PC-3 (cell line): ENCODE results near the gene ZIM2.

Experiments used
- CTCF ChIP-seq: fragments of 300-600 bp; sonication (generic); conservative IDR thresholded peaks from 2 replicates; pipeline ENCODE4 v1.5.1; 2017; ENCODE audit warnings: antibody characterized with exemption, low read depth, mild to moderate bottlenecking, low read length
- EZH2 ChIP-seq: fragments of 300-600 bp; sonication (generic); IDR thresholded peaks from one replicate; pipeline ENCODE4 v1.6.1; 2017; ENCODE audit warnings: antibody characterized with exemption, mild to moderate bottlenecking, low read length; ENCODE audit not compliant: unreplicated experiment
- EZH2phosphoT487 ChIP-seq: fragments of 300-600 bp; sonication (generic); IDR thresholded peaks from 2 replicates; pipeline ENCODE4 v1.6.1; 2018; ENCODE audit warnings: mild to moderate bottlenecking, antibody characterized with exemption, low read length, borderline replicate concordance

- TF ChIP-seq CTCF, result no peak
- no peak for TF ChIP-seq EZH2
- TF ChIP-seq EZH2phosphoT487, result no peak
Measured at GRCh38 chr19:56884441-56884840, 43.9 kb upstream of the ZIM2 start.
